Effector memory CD4-positive, alpha-beta T cell (primary cell): ENCODE measurements around the gene COL23A1.
"Not testable (repeated sequence)": the region's sequence is repeated elsewhere in the genome, so short reads cannot be mapped to it uniquely, and the experiment has no call there.

Experiments
- DNase-seq, 3 donors: peaks; one replicate each; pipeline ENCODE4 v3.0.0-alpha.2; 2020
- H3K27ac ChIP-seq: 2 replicates; pipeline ENCODE4 v1.7.0; 2013; ENCODE audit warnings: mild to moderate bottlenecking, low read length, moderate library complexity; ENCODE audit not compliant: insufficient read depth, poor library complexity, severe bottlenecking
- H3K27me3 ChIP-seq: replicated peaks from 2 replicates; pipeline ENCODE4 v1.7.0; 2013; ENCODE audit warnings: mild to moderate bottlenecking, low read length; ENCODE audit not compliant: insufficient read depth, control insufficient read depth, poor library complexity, severe bottlenecking
- H3K36me3 ChIP-seq: 2 replicates; pipeline ENCODE4 v1.7.0; 2013; ENCODE audit warnings: mild to moderate bottlenecking, low read length, moderate library complexity; ENCODE audit not compliant: control insufficient read depth, insufficient read depth
- H3K4me1 ChIP-seq: 2 replicates; pipeline ENCODE4 v1.7.0; 2013; ENCODE audit warnings: low read length, mild to moderate bottlenecking; ENCODE audit not compliant: control insufficient read depth, insufficient read depth, poor library complexity, severe bottlenecking
- H3K4me3 ChIP-seq: 2 replicates; pipeline ENCODE4 v1.7.0; 2013; ENCODE audit warnings: low read length, low read depth, mild to moderate bottlenecking; ENCODE audit not compliant: insufficient read depth, poor library complexity, severe bottlenecking
- H3K9me3 ChIP-seq: 2 replicates; pipeline ENCODE4 v1.7.0; 2013; ENCODE audit warnings: mild to moderate bottlenecking, low read length, moderate library complexity; ENCODE audit not compliant: control insufficient read depth

The COL23A1 gene

DNA sequence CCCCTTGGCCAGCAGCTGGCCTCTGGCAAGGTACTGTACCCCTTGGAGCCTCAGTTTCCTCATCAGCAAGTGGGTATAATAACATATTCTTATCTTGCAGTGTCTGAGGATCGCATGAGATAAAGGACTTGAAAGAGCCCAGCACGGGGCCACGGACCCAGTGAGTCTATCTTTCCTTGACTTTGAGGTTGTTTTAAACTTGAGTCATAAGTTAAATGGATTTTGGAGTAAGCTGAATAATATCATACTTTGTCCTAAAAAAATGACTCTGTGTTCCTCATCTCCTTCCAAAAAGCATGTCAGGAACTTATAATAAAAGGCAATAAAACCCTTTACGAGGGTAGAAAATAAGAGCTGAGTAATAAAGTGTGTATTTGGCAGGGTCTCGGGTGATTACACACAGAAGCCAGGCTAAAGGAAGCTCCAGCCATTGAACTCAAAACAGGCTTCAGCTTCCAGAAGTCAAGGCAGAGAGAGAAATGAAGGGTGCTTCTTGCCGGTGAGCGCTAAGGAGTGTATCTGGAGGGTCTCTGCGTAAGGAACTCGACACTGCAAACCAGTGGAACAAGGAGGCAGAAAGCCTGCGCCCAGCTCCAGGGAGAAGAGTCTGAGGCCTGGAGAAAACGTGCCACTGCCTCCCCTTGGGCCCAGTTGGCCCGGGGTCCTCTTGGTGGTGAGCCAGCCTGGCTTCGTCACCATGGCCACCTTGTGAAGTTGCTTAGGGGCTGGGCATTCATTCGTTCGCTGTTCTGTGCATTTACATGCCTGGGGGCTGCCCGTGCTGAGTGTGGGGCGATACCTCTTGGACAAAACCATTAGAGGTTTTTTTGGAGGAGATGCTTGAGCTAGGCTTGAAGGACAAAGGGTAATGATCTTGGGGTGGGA lies 285.2 kb downstream of the COL23A1 start:
- H3K36me3 ChIP-seq, result no peaks in the 10 kb centered on the region
- no peaks in the 10 kb centered on the region for H3K9me3 ChIP-seq
- H3K4me3 ChIP-seq, result no peak overlapping the region
- H3K27ac ChIP-seq, result no peak overlapping the region
- no peaks in the 10 kb centered on the region for H3K27me3 ChIP-seq
- no peaks in the 10 kb centered on the region for H3K4me1 ChIP-seq
- no peak for DNase-seq

GRCh38 chr5:178304016-178304415 lies 286.2 kb downstream of the COL23A1 start:
- no peak overlapping the region for H3K27ac ChIP-seq
- no peak overlapping the region for H3K4me3 ChIP-seq
- H3K9me3 ChIP-seq, result no peaks in the 10 kb centered on the region
- no peak for DNase-seq
- H3K36me3 ChIP-seq, result no peaks in the 10 kb centered on the region
- H3K27me3 ChIP-seq, result no peaks in the 10 kb centered on the region
- no peaks in the 10 kb centered on the region for H3K4me1 ChIP-seq

DNA sequence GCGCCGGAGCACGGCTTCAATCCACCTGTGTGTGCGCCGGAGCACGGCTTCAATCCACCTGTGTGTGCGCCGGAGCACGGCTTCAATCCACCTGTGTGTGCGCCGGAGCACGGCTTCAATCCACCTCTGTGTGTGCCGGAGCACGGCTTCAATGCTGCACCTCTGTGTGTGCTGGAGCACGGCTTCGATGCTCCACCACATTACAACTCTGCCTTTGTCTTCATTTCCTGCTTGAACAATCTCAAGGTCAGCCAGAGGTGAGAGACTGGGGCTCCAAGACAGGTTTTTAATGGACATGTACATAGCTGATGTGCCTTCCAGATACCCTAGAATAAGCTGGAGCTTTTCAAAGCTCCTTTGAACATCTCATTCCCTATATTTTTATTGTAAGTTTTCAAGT lies 287.9 kb downstream of the COL23A1 start:
- H3K27ac ChIP-seq, H3K4me1 ChIP-seq, DNase-seq: not testable (repeated sequence)

GRCh38 chr5:178301641-178302040 lies 288.6 kb downstream of the COL23A1 start:
- H3K4me3 ChIP-seq, result no peak overlapping the region
- no peaks in the 10 kb centered on the region for H3K9me3 ChIP-seq
- no peaks in the 10 kb centered on the region for H3K27me3 ChIP-seq
- H3K4me1 ChIP-seq, result no peaks in the 10 kb centered on the region
- H3K36me3 ChIP-seq, result no peaks in the 10 kb centered on the region
- no peak for DNase-seq
- no peak overlapping the region for H3K27ac ChIP-seq

More for the DNA sequence above, 287.9 kb downstream of the COL23A1 start:
- not testable (repeated sequence) for H3K4me3 ChIP-seq, H3K9me3 ChIP-seq, H3K36me3 ChIP-seq, H3K27me3 ChIP-seq

- H3K27me3 ChIP-seq, result no peaks in the 10 kb centered on the region
Observed at GRCh38 chr5:178298283-178298807, 291.8 kb downstream of the COL23A1 start.

DNA sequence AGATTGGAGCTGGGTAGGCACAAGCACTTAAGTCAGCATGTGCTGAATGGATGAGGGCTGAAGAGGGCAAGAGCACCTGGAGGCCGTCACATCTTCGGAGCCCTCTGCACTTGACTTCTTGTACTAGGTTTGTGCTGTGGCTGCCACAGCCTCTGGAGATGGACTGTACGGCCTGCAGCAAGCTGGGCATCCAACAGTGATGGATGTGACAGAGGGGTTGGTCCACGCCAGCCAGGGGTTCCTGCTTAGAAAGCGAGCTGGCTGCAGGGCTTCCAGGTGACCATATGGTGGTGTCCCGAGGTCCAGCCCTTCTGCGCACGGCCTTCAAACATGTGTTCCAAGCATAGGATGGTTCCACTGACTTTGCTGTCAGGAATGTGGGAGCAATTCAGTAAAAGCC lies 292.4 kb downstream of the COL23A1 start:
- Histone ChIP-seq H3K4me1 (no peaks in the 10 kb centered on the region), H3K4me3 (no peak overlapping the region)
- DNase-seq, result no peak

More at GRCh38 chr5:178298283-178298807, 291.8 kb downstream of the COL23A1 start:
- no peak overlapping the region for H3K27ac ChIP-seq
- no peaks in the 10 kb centered on the region for H3K9me3 ChIP-seq
- H3K36me3 ChIP-seq, result no peaks in the 10 kb centered on the region
- no peaks in the 10 kb centered on the region for H3K4me1 ChIP-seq
- no peak overlapping the region for H3K4me3 ChIP-seq
- DNase-seq, result no peak

DNA sequence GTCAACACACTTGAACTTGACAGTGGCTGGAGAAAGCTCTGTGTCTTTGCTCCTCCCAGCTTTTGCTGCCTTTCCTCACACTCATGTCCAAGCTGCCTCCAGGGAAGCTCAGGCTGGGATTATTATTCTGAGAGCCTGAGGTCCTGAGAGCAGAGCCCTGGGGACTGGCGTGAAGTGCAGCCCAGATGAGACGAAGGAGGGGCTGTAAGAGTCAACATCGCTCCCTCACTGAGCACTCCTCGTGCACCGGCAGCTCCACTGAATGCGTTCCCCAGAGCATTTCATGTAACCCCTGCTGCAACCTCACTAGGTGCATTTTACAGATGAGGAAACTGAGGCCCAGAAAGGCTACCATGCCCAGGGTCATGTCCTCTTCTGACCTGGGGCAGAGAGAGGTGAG lies 294.1 kb downstream of the COL23A1 start:
- Histone ChIP-seq H3K36me3 (no peaks in the 10 kb centered on the region), H3K4me1 (no peaks in the 10 kb centered on the region), H3K9me3 (no peaks in the 10 kb centered on the region), H3K27me3 (no peaks in the 10 kb centered on the region), H3K4me3 (no peak overlapping the region), H3K27ac (no peak overlapping the region)
- DNase-seq, result no peak

More for the DNA sequence above, 292.4 kb downstream of the COL23A1 start:
- Histone ChIP-seq H3K27ac (no peak overlapping the region), H3K9me3 (no peaks in the 10 kb centered on the region), H3K36me3 (no peaks in the 10 kb centered on the region), H3K27me3 (no peaks in the 10 kb centered on the region)

- Histone ChIP-seq H3K36me3 (no peaks in the 10 kb centered on the region), H3K9me3 (no peaks in the 10 kb centered on the region), H3K27me3 (no peaks in the 10 kb centered on the region), H3K4me3 (no peak overlapping the region), H3K4me1 (no peaks in the 10 kb centered on the region), H3K27ac (no peak overlapping the region)
- DNase-seq, result no peak
Observed at GRCh38 chr5:178295589-178295988, 294.6 kb downstream of the COL23A1 start.

DNA sequence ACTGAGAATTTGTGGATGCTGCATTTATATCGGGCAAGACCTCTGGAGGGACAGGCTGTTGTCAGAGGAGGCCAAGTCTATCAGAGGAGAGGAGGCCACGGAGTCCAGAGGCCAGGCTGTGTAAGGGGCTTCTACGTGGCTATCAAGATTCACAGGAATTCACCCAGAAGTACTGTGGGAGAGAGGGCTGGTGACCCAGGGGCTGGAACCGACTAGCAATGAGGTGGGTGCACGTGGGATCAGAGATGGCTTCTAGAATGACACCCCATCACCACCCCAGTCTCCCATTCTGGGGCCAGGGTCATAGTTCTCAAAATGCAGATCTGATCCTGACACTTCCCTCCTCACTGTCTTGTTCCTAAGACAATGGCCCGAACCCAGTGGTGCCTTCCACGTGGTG lies 296.4 kb downstream of the COL23A1 start:
- H3K4me3 ChIP-seq, result no peak overlapping the region
- no peaks in the 10 kb centered on the region for H3K27me3 ChIP-seq
- no peaks in the 10 kb centered on the region for H3K9me3 ChIP-seq
- no peak for DNase-seq
- no peaks in the 10 kb centered on the region for H3K36me3 ChIP-seq
- H3K4me1 ChIP-seq, result no peaks in the 10 kb centered on the region
- no peak overlapping the region for H3K27ac ChIP-seq

DNA sequence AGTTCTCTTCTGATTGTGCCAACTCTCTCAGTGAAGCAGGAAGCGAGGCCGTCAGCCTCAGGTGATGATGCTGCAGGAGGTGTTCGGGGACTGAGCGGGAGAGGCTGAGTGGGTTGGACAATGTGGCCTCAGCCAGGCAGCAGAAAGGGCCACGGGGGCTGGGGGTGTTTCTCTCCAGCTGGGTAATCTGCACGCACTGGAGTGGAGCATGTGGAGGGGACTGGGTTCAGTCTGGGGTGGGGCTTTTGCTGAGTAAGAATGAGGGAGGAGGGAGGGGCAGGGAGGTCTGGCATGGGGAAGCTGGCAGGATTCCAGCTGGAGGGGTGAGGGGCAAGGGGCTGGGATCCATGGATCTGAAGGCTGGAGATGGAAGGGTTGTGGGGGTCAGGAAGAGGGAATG lies 296.8 kb downstream of the COL23A1 start:
- no peak for DNase-seq
- H3K27me3 ChIP-seq, result no peaks in the 10 kb centered on the region
- H3K4me3 ChIP-seq, result no peak overlapping the region
- H3K27ac ChIP-seq, result no peak overlapping the region
- no peaks in the 10 kb centered on the region for H3K9me3 ChIP-seq
- H3K36me3 ChIP-seq, result no peaks in the 10 kb centered on the region
- no peaks in the 10 kb centered on the region for H3K4me1 ChIP-seq
